ENCODE data around the gene CYP3A7.
"Not testable (repeated sequence)": the region's sequence is repeated elsewhere in the genome, so short reads cannot be mapped to it uniquely, and the experiment has no call there.

GRCh38 chr7:99745395-99745794, 10.4 kb upstream of the CYP3A7 start:
- TF ChIP-seq CTCF (conservative IDR thresholded peaks at IDR 0.05 in 1 of 2, IDR thresholded peaks at IDR 0.05 in 1 of 2; ENCODE audit: extremely low read depth in 1 of 2, insufficient read depth in 1 of 2, low read depth in 1 of 2, low read length in 2 of 2); EZH2 (IDR thresholded peaks at IDR 0.05; ENCODE audit: borderline replicate concordance, low read length): not testable (repeated sequence)
